Esophagus muscularis mucosa (tissue), 4 donors: ENCODE measurements around the gene SHROOM2. TPM values are rescaled to one million over a fixed set of nuclear protein-coding genes. Genes with fewer than 3 reads are reported as not detected.

Source experiments
- DNase-seq: peaks from one replicate; pipeline ENCODE4 v3.0.0-alpha.2; 2017; ENCODE audit errors: extremely low spot score
- H3K27ac ChIP-seq, 4 donors: fragments of 200-600 bp; sonication (generic); replicated peaks in 1 of 4; 1 replicate in 3 of 4; 2 replicates in 1 of 4; pipeline ENCODE4 v1.5.1; 2016 to 2019; ENCODE audit warnings: mild to moderate bottlenecking in 1 of 4
- H3K27me3 ChIP-seq, 4 donors: fragments of 200-600 bp; sonication (generic); one replicate each; pipeline versions ENCODE4 v1.5.1 to v1.6.0; 2016 to 2019
- H3K36me3 ChIP-seq, 4 donors: fragments of 200-600 bp; sonication (generic); one replicate each; pipeline ENCODE4 v1.5.1; 2016 to 2019
- H3K4me1 ChIP-seq, 4 donors: fragments of 200-600 bp; sonication (generic); one replicate each; pipeline ENCODE4 v1.5.1; 2016 to 2019
- H3K4me3 ChIP-seq, 4 donors: fragments of 200-600 bp; sonication (generic); 1 replicate in 2 of 4; 2 replicates in 2 of 4; pipeline ENCODE4 v1.5.1; 2016 to 2019; ENCODE audit warnings: mild to moderate bottlenecking in 4 of 4, moderate library complexity in 1 of 4
- H3K9me3 ChIP-seq, 4 donors: fragments of 200-600 bp; sonication (generic); 1 replicate in 3 of 4; 2 replicates in 1 of 4; pipeline ENCODE4 v1.5.1; 2016 to 2019
- CTCF ChIP-seq, 3 experiments: fragments of 200-600 bp in 2 of 3; fragments of 450-650 bp in 1 of 3; sonication (generic) in 2 of 3; IDR thresholded peaks; one replicate each; pipeline ENCODE4 v1.5.1; 2017 to 2019; ENCODE audit warnings: antibody characterized with exemption in 3 of 3, mild to moderate bottlenecking in 2 of 3, moderate library complexity in 1 of 3
- EP300 ChIP-seq: sonication (generic); formaldehyde crosslinking; IDR thresholded peaks from one replicate; pipeline ENCODE4 v1.6.1; 2017; ENCODE audit warnings: antibody characterized with exemption
- POLR2A ChIP-seq: fragments of 450-650 bp; IDR thresholded peaks from one replicate; pipeline ENCODE4 v1.6.1; 2017; ENCODE audit warnings: antibody characterized with exemption, moderate library complexity, mild to moderate bottlenecking, low read depth
- POLR2AphosphoS5 ChIP-seq, 2 donors: sonication (generic); formaldehyde crosslinking; IDR thresholded peaks; one replicate each; pipeline ENCODE4 v1.6.1; 2017; ENCODE audit warnings: antibody characterized with exemption in 2 of 2
- WGBS: methylation state at CpG from one replicate; pipeline ENCODE4 v1.1.5; 2018; 5-methylcytosine and 5-hydroxymethylcytosine counted together
- intact Hi-C: fragments of 100-400 bp; cut with DNase I; formaldehyde crosslinking; loops from one replicate; pipeline ENCODE4 v1.15.1; 2023
- total RNA-seq, 4 donors: library from RNA; depleted of rRNA; stranded (reverse); fragments of >200 nt; gene quantifications; one replicate each; pipeline versions ENCODE4 v1.1.0 to v1.2.1, GENCODE V29; 2016

The SHROOM2 gene
- total RNA-seq, 4 donors from 2014 or later, result 0.42 to 2.7 (median 1.4) TPM

- TF ChIP-seq EP300, result no peak
- TF ChIP-seq POLR2AphosphoS5 (IDR thresholded peaks at IDR 0.05), result no peak
- TF ChIP-seq CTCF (IDR thresholded peaks at IDR 0.05), result no peak
- TF ChIP-seq POLR2A, result no peak
- Histone ChIP-seq H3K36me3 (no peaks in the 10 kb centered on the region), H3K4me1 (no peaks in the 10 kb centered on the region), H3K27ac (no peak overlapping the region), H3K4me3 (no peak overlapping the region), H3K9me3 (no peaks in the 10 kb centered on the region), H3K27me3 (no peaks in the 10 kb centered on the region)
- WGBS, result 74% methylated on average over 11 of the region's 11 CpGs
- intact Hi-C loops, result no loop called here
- no peak for DNase-seq
These were observed 40.7 kb upstream of the SHROOM2 start for GRCh38 chrX:9745417-9746115.

- TF ChIP-seq POLR2A (no peak), EP300 (no peak), CTCF (IDR thresholded peaks at IDR 0.05) (no peak), POLR2AphosphoS5 (IDR thresholded peaks at IDR 0.05) (no peak)
- intact Hi-C loops, result no loop called here
- Histone ChIP-seq H3K27me3 (no peaks in the 10 kb centered on the region), H3K9me3 (no peaks in the 10 kb centered on the region), H3K36me3 (no peaks in the 10 kb centered on the region), H3K4me1 (no peaks in the 10 kb centered on the region), H3K27ac (no peak overlapping the region), H3K4me3 (no peak overlapping the region)
- no peak for DNase-seq
- WGBS, result 48% methylated on average over 3 of the region's 3 CpGs
These were observed 39.9 kb upstream of the SHROOM2 start for GRCh38 chrX:9746148-9746888.

GRCh38 chrX:9747644-9748043, 38.6 kb upstream of the SHROOM2 start:
- intact Hi-C loops, result no loop called here
- TF ChIP-seq CTCF (IDR thresholded peaks at IDR 0.05), result no peak
- TF ChIP-seq POLR2AphosphoS5 (IDR thresholded peaks at IDR 0.05), result no peak
- no peak for TF ChIP-seq POLR2A
- TF ChIP-seq EP300, result no peak
- no peaks in the 10 kb centered on the region for H3K27me3 ChIP-seq

GRCh38 chrX:9749146-9749692, 37.0 kb upstream of the SHROOM2 start:
- Histone ChIP-seq H3K9me3 (no peaks in the 10 kb centered on the region), H3K4me3 (no peak overlapping the region), H3K27me3 (no peaks in the 10 kb centered on the region), H3K36me3 (no peaks in the 10 kb centered on the region), H3K4me1 (no peaks in the 10 kb centered on the region), H3K27ac (no peak overlapping the region)
- intact Hi-C loops, result no loop called here
- TF ChIP-seq POLR2AphosphoS5 (IDR thresholded peaks at IDR 0.05), result no peak
- no peak for TF ChIP-seq POLR2A
- 69% methylated on average over 11 of the region's 11 CpGs for WGBS
- DNase-seq, result no peak

More at GRCh38 chrX:9747644-9748043, 38.6 kb upstream of the SHROOM2 start:
- 68% methylated on average over 4 of the region's 4 CpGs for WGBS
- DNase-seq, result no peak
- H3K9me3 ChIP-seq, result no peaks in the 10 kb centered on the region
- H3K4me1 ChIP-seq, result no peaks in the 10 kb centered on the region
- no peak overlapping the region for H3K27ac ChIP-seq
- no peak overlapping the region for H3K4me3 ChIP-seq
- H3K36me3 ChIP-seq, result no peaks in the 10 kb centered on the region

GRCh38 chrX:9757366-9757765, 28.9 kb upstream of the SHROOM2 start:
- no peaks in the 10 kb centered on the region for H3K4me1 ChIP-seq
- no peak overlapping the region for H3K27ac ChIP-seq
- no peaks in the 10 kb centered on the region for H3K36me3 ChIP-seq
- intact Hi-C loops, result no loop called here
- H3K27me3 ChIP-seq, result no peaks in the 10 kb centered on the region
- WGBS, result 83% methylated on average over 7 of the region's 7 CpGs
- no peak overlapping the region for H3K4me3 ChIP-seq
- DNase-seq, result no peak
- peaks cover 0 to 16% (median 0%) of the 10 kb centered on the region in 4 donors for H3K9me3 ChIP-seq
- TF ChIP-seq EP300, result no peak
- TF ChIP-seq CTCF (IDR thresholded peaks at IDR 0.05), result no peak
- no peak for TF ChIP-seq POLR2A
- TF ChIP-seq POLR2AphosphoS5 (IDR thresholded peaks at IDR 0.05), result no peak
